ENCODE data around the gene MEIOSIN. TPM values are rescaled to one million over a fixed set of nuclear protein-coding genes. Genes with fewer than 3 reads are reported as not detected.
A peak's percentile ranks its signal among the peaks of the same experiment; 100 is the strongest.
"Not testable (repeated sequence)": the region's sequence is repeated elsewhere in the genome, so short reads cannot be mapped to it uniquely, and the experiment has no call there.

MEIOSIN gene
- total and polyA plus RNA-seq, 12 donors: not detected

GRCh38 chr19:45717983-45718650, 15.1 kb upstream of the MEIOSIN start:
- peaks cover 3 to 40% (median 20%) of the 10 kb centered on the region in 9 donors for H3K4me1 ChIP-seq
- WGBS, 2 donors: 39 to 47% methylated on average over 12 of the region's 12 CpGs

DNA sequence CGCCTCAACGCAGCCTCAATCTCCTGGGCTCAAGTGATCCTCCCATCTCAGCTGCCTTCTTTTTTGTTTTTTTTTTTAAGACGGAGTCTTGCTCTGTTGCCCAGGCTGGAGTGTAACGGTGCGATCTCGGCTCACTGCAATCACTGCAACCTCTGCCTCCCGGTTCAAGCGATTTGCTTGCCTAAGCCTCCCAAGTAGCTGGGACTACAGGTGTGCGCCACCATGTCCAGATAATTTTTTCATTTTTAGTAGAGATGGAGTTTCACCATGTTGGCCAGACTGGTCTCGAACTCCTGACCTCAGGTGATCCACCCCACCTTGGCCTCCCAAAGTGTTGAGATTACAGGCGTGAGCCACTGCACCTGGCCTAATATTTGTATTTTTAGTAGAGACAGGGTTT, 13.2 kb upstream of the MEIOSIN start:
- peaks cover 3 to 41% (median 20%) of the 10 kb centered on the region in 9 donors for H3K4me1 ChIP-seq
- H3K4me3 ChIP-seq; H3K27ac ChIP-seq; H3K27me3 ChIP-seq; H3K9me3 ChIP-seq; intact Hi-C loops (cut with DNase I); DNase-seq; ATAC-seq: not testable (repeated sequence)
- 98 to 99% methylated on average over 11 of the region's 11 CpGs for WGBS, 2 donors
- H3K36me3 ChIP-seq: peaks cover 0 to 32% (median 4%) of the 10 kb centered on the region in 9 donors

More at GRCh38 chr19:45717983-45718650, 15.1 kb upstream of the MEIOSIN start:
- H3K27me3 ChIP-seq: no peaks in the 10 kb centered on the region
- ATAC-seq: peak in 3 of 8 donors; percentile 2 to 24 (median 2)
- H3K9me3 ChIP-seq: no peaks in the 10 kb centered on the region
- peak overlapping the region; percentile 74 to 97 (median 94) for H3K27ac ChIP-seq
- no peak for DNase-seq
- peaks cover 0 to 25% (median 3%) of the 10 kb centered on the region in 9 donors for H3K36me3 ChIP-seq
- intact Hi-C loops (cut with DNase I): loop anchor here in 6 of 10 donors (1.0 to 5.0 kb wide), 4 partner anchors 26 to 51 kb away; partner anchors contain the start of genes SIX5 (in 6 of the 6) and QPCTL (in 3 of the 6)
- no peak for TF ChIP-seq CTCF (IDR thresholded peaks at IDR 0.05)
- H3K4me3 ChIP-seq: peak overlapping the region; percentile 9 to 87 (median 63)

- H3K27me3 ChIP-seq; intact Hi-C loops (cut with DNase I): not testable (repeated sequence)
- WGBS, 2 donors: 95% methylated on average over 18 of the region's 18 CpGs
These were observed 4.6 kb upstream of the MEIOSIN start for GRCh38 chr19:45728683-45729082.

GRCh38 chr19:45729800-45730290, 3.4 kb upstream of the MEIOSIN start:
- intact Hi-C loops (cut with DNase I): loop anchor here in 2 of 10 donors (2.0 kb wide), 2 partner anchors 37 to 39 kb away; partner anchors contain the start of genes QPCTL (in 1 of the 2) and SIX5 (in 1 of the 2)

More at GRCh38 chr19:45728683-45729082, 4.6 kb upstream of the MEIOSIN start:
- Histone ChIP-seq H3K36me3 (peaks cover 0 to 17% (median 0%) of the 10 kb centered on the region in 9 donors), H3K4me1 (peaks cover 2 to 28% (median 16%) of the 10 kb centered on the region in 9 donors)
- not testable (repeated sequence) for H3K27ac ChIP-seq, H3K9me3 ChIP-seq, H3K4me3 ChIP-seq, ATAC-seq, DNase-seq

More at GRCh38 chr19:45729800-45730290, 3.4 kb upstream of the MEIOSIN start:
- Histone ChIP-seq H3K4me3 (peak overlapping the region; percentile 43 to 84 (median 78)), H3K4me1 (peaks cover 2 to 28% (median 16%) of the 10 kb centered on the region in 9 donors), H3K9me3 (no peaks in the 10 kb centered on the region), H3K27me3 (no peaks in the 10 kb centered on the region), H3K36me3 (peaks cover 0 to 14% (median 0%) of the 10 kb centered on the region in 9 donors), H3K27ac (peak overlapping the region in 6 of 10 donors; percentile 64 to 85 (median 76))
- no peak for TF ChIP-seq CTCF (IDR thresholded peaks at IDR 0.05)
- WGBS, 2 donors: 7% methylated on average over 10 of the region's 10 CpGs
- ATAC-seq (no peak), DNase-seq (no peak)

All from heart right ventricle (tissue), 16 donors.